ENCODE measurements around the gene CPNE8. TPM values are rescaled to one million over a fixed set of nuclear protein-coding genes. Genes with fewer than 3 reads are reported as not detected.

Gene CPNE8
- total RNA-seq, 1 experiment from 2014 or later = 7.2 TPM

- Histone ChIP-seq H3K36me3 (ENCODE audit: low read depth, low read length) (no peaks in the 10 kb centered on the region), H3K9me3 (ENCODE audit: low read length) (no peaks in the 10 kb centered on the region), H3K79me2 (ENCODE audit: low read length) (peaks cover 20% of the 10 kb centered on the region), H3K4me3 (ENCODE audit: low read length) (peak overlapping the region; percentile 83), H3K9ac (ENCODE audit: low read length) (peak overlapping the region; percentile 80), H3F3A (ENCODE audit: low read length, unreplicated experiment) (no peaks in the 10 kb centered on the region), H2AFZ (ENCODE audit: low read length) (peak overlapping the region; percentile 94), H4K20me1 (ENCODE audit: low read length) (no peaks in the 10 kb centered on the region), H3K9me2 (replicated peaks; ENCODE audit: low read length) (no peaks in the 10 kb centered on the region), H3K27ac (ENCODE audit: low read length) (no peak overlapping the region), H3K4me2 (ENCODE audit: low read length) (peak overlapping the region; percentile 94), H3K27me3 (ENCODE audit: low read length) (no peaks in the 10 kb centered on the region), H3K4me1 (ENCODE audit: insufficient read depth, low read length) (peaks cover 18% of the 10 kb centered on the region)
- ChIA-PET CTCF (interaction anchor here (0.6 to 2.9 kb wide), 12 partner anchors 12 to 522 kb away, joined by 3 to 19 read pairs (median 3); no protein-coding TSS in a partner anchor), POLR2A (ENCODE audit: unreplicated experiment) (interaction anchor here (0.6 to 1.0 kb wide), 2 partner anchors 15 to 461 kb away, joined by 3 to 6 read pairs; no protein-coding TSS in a partner anchor)
- intact Hi-C loops (cut with micrococcal nuclease) = loop anchor here (1.0 to 10.0 kb wide), 8 partner anchors 68 to 849 kb away; no protein-coding TSS in a partner anchor
- no TSS peak for BruUV-seq (replicated peaks)
- DNase-seq (peak; percentile 91), ATAC-seq (peak; percentile 59)
- TF ChIP-seq CTCF (conservative IDR thresholded peaks at IDR 0.05; ENCODE audit: low read depth, low read length) (peak; percentile 86), EZH2 (IDR thresholded peaks at IDR 0.05; ENCODE audit: low read length, unreplicated experiment) (no peak)
Observed at GRCh38 chr12:38906482-38907200, 1.2 kb upstream of the CPNE8 start.

GRCh38 chr12:38904537-38905479 lies 583 bp downstream of the CPNE8 start:
- TF ChIP-seq EZH2phosphoT487 (IDR thresholded peaks at IDR 0.05; ENCODE audit: borderline replicate concordance, low read length) (no peak), EZH2 (IDR thresholded peaks at IDR 0.05; ENCODE audit: low read length, unreplicated experiment) (no peak), CTCF (conservative IDR thresholded peaks at IDR 0.05; ENCODE audit: low read depth, low read length) (no peak)
- POLR2A ChIA-PET (ENCODE audit: unreplicated experiment) = interaction anchor here (0.5 to 0.7 kb wide), 5 partner anchors 67 to 303 kb away, joined by 3 to 6 read pairs (median 5); no protein-coding TSS in a partner anchor
- H2AFZ ChIP-seq (ENCODE audit: low read length) = peak overlapping the region; percentile 94
- DNase-seq (peak; percentile 91), ATAC-seq (peak; percentile 72)
- intact Hi-C loops (cut with micrococcal nuclease) = loop anchor here (2.0 to 10.0 kb wide), 4 partner anchors 294 to 848 kb away; no protein-coding TSS in a partner anchor
- TSS peak; percentile 74 for BruUV-seq (replicated peaks)
- CTCF ChIA-PET = interaction anchor here (0.6 to 2.9 kb wide), 9 partner anchors 16 to 577 kb away, joined by 3 to 19 read pairs (median 5); no protein-coding TSS in a partner anchor
- H3K79me2 ChIP-seq (ENCODE audit: low read length) = peaks cover 30% of the 10 kb centered on the region
- peak overlapping the region; percentile 93 for H3K27ac ChIP-seq (ENCODE audit: low read length)
- H3F3A ChIP-seq (ENCODE audit: low read length, unreplicated experiment) = no peaks in the 10 kb centered on the region
- no peaks in the 10 kb centered on the region for H3K27me3 ChIP-seq (ENCODE audit: low read length)
- no peaks in the 10 kb centered on the region for H4K20me1 ChIP-seq (ENCODE audit: low read length)
- peak overlapping the region; percentile 83 for H3K4me3 ChIP-seq (ENCODE audit: low read length)
- no peaks in the 10 kb centered on the region for H3K9me3 ChIP-seq (ENCODE audit: low read length)
- peak overlapping the region; percentile 80 for H3K9ac ChIP-seq (ENCODE audit: low read length)
- no peaks in the 10 kb centered on the region for H3K36me3 ChIP-seq (ENCODE audit: low read depth, low read length)
- peaks cover 18% of the 10 kb centered on the region for H3K4me1 ChIP-seq (ENCODE audit: insufficient read depth, low read length)
- H3K4me2 ChIP-seq (ENCODE audit: low read length) = peak overlapping the region; percentile 94
- H3K9me2 ChIP-seq (replicated peaks; ENCODE audit: low read length) = no peaks in the 10 kb centered on the region

All from PC-3 (cell line).